ENCODE data around the gene ARHGAP33. TPM values are rescaled to one million over a fixed set of nuclear protein-coding genes. Genes with fewer than 3 reads are reported as not detected.

Gene ARHGAP33
- total and polyA plus RNA-seq, 7 donors: 0.68 to 4.0 (median 1.4) TPM

DNA sequence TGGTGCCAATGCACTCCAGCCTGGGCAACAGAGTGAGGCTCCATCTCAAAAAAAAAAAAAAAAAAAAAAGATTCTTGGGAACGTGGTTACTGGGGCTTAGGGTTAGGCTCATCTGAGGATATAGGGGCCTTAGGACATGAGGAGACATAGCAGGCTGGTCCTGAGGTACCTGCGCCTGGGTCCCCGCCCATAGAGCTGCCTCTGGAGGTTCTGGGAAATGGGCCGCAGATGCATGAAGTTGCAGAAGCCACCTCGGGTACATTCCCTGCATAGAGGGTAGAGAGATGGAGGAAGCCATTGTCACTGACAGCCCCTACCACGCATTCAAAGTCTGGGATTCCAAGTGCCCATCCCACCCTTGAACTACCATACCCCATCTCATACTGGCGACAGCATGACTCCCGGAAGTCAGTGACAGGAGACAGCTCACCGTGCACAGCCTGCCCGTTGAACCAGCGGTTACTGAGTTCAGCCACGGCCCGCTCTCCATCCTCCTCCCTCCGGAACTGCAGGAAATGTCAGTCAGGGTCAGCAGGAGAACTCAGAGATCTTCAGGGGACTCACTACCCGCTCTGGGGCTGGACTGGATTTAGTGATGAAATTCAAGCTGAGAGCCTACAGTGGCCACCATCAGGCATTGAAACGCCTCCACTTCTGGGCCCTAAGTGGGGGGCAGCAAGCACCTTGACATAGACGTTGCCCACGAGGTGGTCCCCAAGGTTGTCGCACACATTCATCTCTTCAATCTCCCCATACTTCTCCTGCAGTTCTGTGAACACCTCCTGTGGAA lies 31.5 kb upstream of the ARHGAP33 start:
- ATAC-seq (no peak), DNase-seq (no peak)
- Histone ChIP-seq H3K4me3 (peak overlapping the region; percentile 89), H3K9me3 (no peaks in the 10 kb centered on the region), H3K27me3 (ENCODE audit: insufficient read depth in 3 of 3, low read length in 2 of 3) (no peaks in the 10 kb centered on the region), H3K27ac (peak overlapping the region; percentile 100), H3K36me3 (ENCODE audit: insufficient read depth in 1 of 2, low read depth in 1 of 2) (peaks cover 0 to 35% of the 10 kb centered on the region in 2 donors), H3K4me1 (peaks cover 42% of the 10 kb centered on the region)
- intact Hi-C loops (cut with DNase I): no loop called here
- 84 to 87% (median 86%) methylated on average over 19 of the region's 19 CpGs for WGBS, 3 donors
- TF ChIP-seq CTCF (IDR thresholded peaks at IDR 0.05): no peak

DNA sequence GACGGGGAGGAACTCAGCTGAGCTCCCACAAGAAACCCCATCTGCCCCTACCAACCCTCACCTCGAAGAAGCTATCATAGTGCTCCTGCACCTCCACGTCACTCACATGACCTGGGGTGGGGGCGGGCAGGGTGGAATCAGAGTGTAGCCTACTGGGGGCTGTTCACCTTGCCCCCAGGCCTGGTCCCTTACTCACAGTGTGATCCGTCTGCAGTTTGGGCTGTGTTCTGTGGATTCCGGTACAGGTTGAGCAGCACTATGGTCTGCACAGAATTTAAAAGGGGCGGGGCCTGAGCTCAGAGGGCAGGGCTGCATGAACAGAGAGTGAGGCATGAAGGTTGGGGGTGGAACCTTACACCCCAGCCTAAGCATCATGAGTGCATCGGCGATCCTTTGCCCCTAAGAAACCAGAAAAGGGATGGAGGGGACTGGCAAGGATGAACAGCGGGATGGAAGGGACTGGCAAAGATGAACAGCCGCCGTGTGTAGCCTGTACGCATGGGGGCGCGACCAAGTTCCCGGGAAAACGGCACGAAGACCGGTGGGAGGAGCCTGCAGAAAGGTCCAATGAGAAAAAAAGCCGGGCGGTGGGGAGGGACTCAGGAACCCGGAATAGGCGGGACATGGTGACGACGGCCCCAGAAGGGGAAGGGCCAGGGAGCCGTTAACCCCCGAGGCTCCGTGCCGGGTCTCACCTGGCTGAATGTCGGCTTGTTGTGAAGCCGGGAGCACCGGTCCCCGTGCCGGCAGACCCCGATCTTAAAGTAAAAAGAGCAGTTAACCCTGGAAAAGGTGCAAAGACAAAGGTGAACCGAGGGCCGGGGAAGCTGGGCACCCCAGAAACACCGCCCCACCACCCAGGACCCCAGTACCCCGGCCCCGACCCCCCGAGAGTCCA lies 30.7 kb upstream of the ARHGAP33 start:
- DNase-seq (peak; percentile 95 to 97), ATAC-seq (peak; percentile 73 to 80 (median 76))
- Histone ChIP-seq H3K9me3 (no peaks in the 10 kb centered on the region), H3K4me1 (peaks cover 48% of the 10 kb centered on the region), H3K36me3 (ENCODE audit: insufficient read depth in 1 of 2, low read depth in 1 of 2) (peaks cover 0 to 30% of the 10 kb centered on the region in 2 donors), H3K4me3 (peak overlapping the region; percentile 89), H3K27me3 (ENCODE audit: insufficient read depth in 3 of 3, low read length in 2 of 3) (no peaks in the 10 kb centered on the region), H3K27ac (peak overlapping the region; percentile 100)
- WGBS, 3 donors: 7% methylated on average over 41 of the region's 41 CpGs
- intact Hi-C loops (cut with DNase I): loop anchor here in 1 of 2 donors (5.0 kb wide), 1 partner anchor 188 kb away; no protein-coding TSS in a partner anchor
- peak; percentile 30 for TF ChIP-seq CTCF (IDR thresholded peaks at IDR 0.05)

- no peaks in the 10 kb centered on the region for H3K27me3 ChIP-seq (ENCODE audit: insufficient read depth in 3 of 3, low read length in 2 of 3)
- peak within 1 kb of the TSS; percentile 89 for H3K4me3 ChIP-seq
- ATAC-seq (peak; percentile 77 to 84 (median 82)), DNase-seq (peak; percentile 97 to 98)
- TF ChIP-seq CTCF (IDR thresholded peaks at IDR 0.05): no peak
- 0 to 1% (median 1%) methylated on average over 38 to 40 of the region's 40 CpGs for WGBS, 3 donors
- H3K9me3 ChIP-seq: no peaks in the 10 kb centered on the region
- intact Hi-C loops (cut with DNase I): loop anchor here in 1 of 2 donors (5.0 kb wide), 1 partner anchor 187 kb away; no protein-coding TSS in a partner anchor
- peaks cover 0 to 30% of the 10 kb centered on the region in 2 donors for H3K36me3 ChIP-seq (ENCODE audit: insufficient read depth in 1 of 2, low read depth in 1 of 2)
- peaks cover 42% of the 10 kb centered on the region for H3K4me1 ChIP-seq
- peak within 1 kb of the TSS; percentile 100 for H3K27ac ChIP-seq
Observed at GRCh38 chr19:35745328-35746086, 29.9 kb upstream of the ARHGAP33 start, which contains the start of the genes PSENEN and U2AF1L4. PSENEN (plus strand) TSS chr19:35745651; CDS start chr19:35745931, 280 bp downstream. U2AF1L4 (minus strand) TSS chr19:35745418; CDS start chr19:35745391, 27 bp downstream.

DNA sequence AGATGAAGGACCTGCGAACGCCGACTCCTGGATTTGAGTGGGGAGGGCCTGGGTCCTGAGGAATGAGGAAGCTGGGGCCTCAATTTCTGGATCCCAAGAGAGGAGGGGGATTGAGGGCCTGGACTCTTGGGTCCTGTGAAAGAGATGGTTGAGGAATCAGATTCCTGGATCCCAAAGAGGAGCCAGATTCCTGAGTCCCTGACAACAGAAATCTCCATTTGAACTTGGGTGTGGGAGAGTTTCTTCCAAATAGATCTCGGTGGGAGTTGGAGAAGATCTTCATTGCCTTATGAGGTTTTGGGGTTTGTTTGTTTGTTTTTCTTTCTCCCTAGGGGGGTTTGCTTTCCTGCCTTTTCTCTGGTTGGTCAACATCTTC lies 29.3 kb upstream of the ARHGAP33 start:
- Histone ChIP-seq H3K4me3 (peak overlapping the region; percentile 89), H3K27me3 (ENCODE audit: insufficient read depth in 3 of 3, low read length in 2 of 3) (no peaks in the 10 kb centered on the region), H3K27ac (peak overlapping the region; percentile 100), H3K9me3 (no peaks in the 10 kb centered on the region), H3K36me3 (ENCODE audit: insufficient read depth in 1 of 2, low read depth in 1 of 2) (peaks cover 0 to 30% of the 10 kb centered on the region in 2 donors), H3K4me1 (peaks cover 42% of the 10 kb centered on the region)
- ATAC-seq (no peak), DNase-seq (no peak)
- TF ChIP-seq CTCF (IDR thresholded peaks at IDR 0.05): no peak
- intact Hi-C loops (cut with DNase I): loop anchor here in 1 of 2 donors (5.0 kb wide), 1 partner anchor 186 kb away; no protein-coding TSS in a partner anchor
- 1 to 14% (median 14%) methylated on average over 4 of the region's 4 CpGs for WGBS, 3 donors
